ENCODE measurements around the gene CATSPERE. TPM values are rescaled to one million over a fixed set of nuclear protein-coding genes. Genes with fewer than 3 reads are reported as not detected.
"Not testable (repeated sequence)": the region's sequence is repeated elsewhere in the genome, so short reads cannot be mapped to it uniquely, and the experiment has no call there.

Gene CATSPERE
- total and polyA plus RNA-seq, 8 donors = 0.31 to 4.6 (median 0.63) TPM; not detected in 4

GRCh38 chr1:244576259-244576892 lies 115.3 kb downstream of the CATSPERE start:
- no peak for DNase-seq
- Histone ChIP-seq H3K27ac (no peak overlapping the region), H3K36me3 (peaks cover 0 to 25% (median 4%) of the 10 kb centered on the region in 4 donors), H3K4me3 (no peak overlapping the region), H3K4me1 (no peaks in the 10 kb centered on the region), H3K9me3 (peaks cover 25 to 67% (median 56%) of the 10 kb centered on the region in 4 donors), H3K27me3 (no peaks in the 10 kb centered on the region)
- WGBS, 5 donors = 94 to 99% (median 97%) methylated on average over 3 of the region's 3 CpGs
- intact Hi-C loops (cut with DNase I; ENCODE audit: low total_unique reads) = no loop called here
- TF ChIP-seq POLR2A (IDR thresholded peaks at IDR 0.05) (no peak), POLR2AphosphoS5 (IDR thresholded peaks at IDR 0.05) (no peak), EP300 (IDR thresholded peaks at IDR 0.05) (no peak), CTCF (IDR thresholded peaks at IDR 0.05) (no peak)

- H3K27ac ChIP-seq; H3K4me1 ChIP-seq; DNase-seq; intact Hi-C loops (cut with DNase I; ENCODE audit: low total_unique reads); H3K4me3 ChIP-seq; H3K27me3 ChIP-seq: not testable (repeated sequence)
- WGBS, 5 donors = 88 to 99% (median 94%) methylated on average over 7 of the region's 7 CpGs
- Histone ChIP-seq H3K36me3 (peaks cover 0 to 21% (median 4%) of the 10 kb centered on the region in 4 donors), H3K9me3 (peaks cover 19 to 52% (median 48%) of the 10 kb centered on the region in 4 donors)
Observed at GRCh38 chr1:244578205-244578604, 117.1 kb downstream of the CATSPERE start.

- TF ChIP-seq POLR2AphosphoS5 (IDR thresholded peaks at IDR 0.05) (no peak), POLR2A (IDR thresholded peaks at IDR 0.05) (no peak), EP300 (IDR thresholded peaks at IDR 0.05) (no peak), CTCF (IDR thresholded peaks at IDR 0.05) (no peak)
Observed at GRCh38 chr1:244583358-244583982, 122.4 kb downstream of the CATSPERE start.

GRCh38 chr1:244585867-244586266 lies 124.8 kb downstream of the CATSPERE start:
- intact Hi-C loops (cut with DNase I; ENCODE audit: low total_unique reads) = no loop called here
- Histone ChIP-seq H3K4me1 (no peaks in the 10 kb centered on the region), H3K27ac (no peak overlapping the region), H3K36me3 (no peaks in the 10 kb centered on the region), H3K27me3 (no peaks in the 10 kb centered on the region), H3K9me3 (peaks cover 0 to 4% (median 2%) of the 10 kb centered on the region in 4 donors), H3K4me3 (no peak overlapping the region)
- WGBS, 5 donors = 92 to 98% (median 96%) methylated on average over 4 of the region's 4 CpGs
- no peak for TF ChIP-seq CTCF (IDR thresholded peaks at IDR 0.05)
- no peak for TF ChIP-seq POLR2A (IDR thresholded peaks at IDR 0.05)
- no peak for TF ChIP-seq POLR2AphosphoS5 (IDR thresholded peaks at IDR 0.05)
- DNase-seq = no peak

More at GRCh38 chr1:244583358-244583982, 122.4 kb downstream of the CATSPERE start:
- H3K4me3 ChIP-seq = no peak overlapping the region
- no peaks in the 10 kb centered on the region for H3K4me1 ChIP-seq
- WGBS, 5 donors = 74 to 88% (median 85%) methylated on average over 11 of the region's 11 CpGs
- intact Hi-C loops (cut with DNase I; ENCODE audit: low total_unique reads) = no loop called here
- no peaks in the 10 kb centered on the region for H3K36me3 ChIP-seq
- H3K27me3 ChIP-seq = no peaks in the 10 kb centered on the region
- no peak for DNase-seq
- no peaks in the 10 kb centered on the region for H3K9me3 ChIP-seq
- H3K27ac ChIP-seq = no peak overlapping the region

GRCh38 chr1:244590670-244591069 lies 129.6 kb downstream of the CATSPERE start:
- DNase-seq = no peak
- TF ChIP-seq CTCF (IDR thresholded peaks at IDR 0.05) (no peak), POLR2AphosphoS5 (IDR thresholded peaks at IDR 0.05) (no peak), POLR2A (IDR thresholded peaks at IDR 0.05) (no peak), EP300 (IDR thresholded peaks at IDR 0.05) (no peak)
- 89 to 98% (median 93%) methylated on average over 2 of the region's 2 CpGs for WGBS, 5 donors
- no peaks in the 10 kb centered on the region for H3K36me3 ChIP-seq
- H3K9me3 ChIP-seq = peaks cover 0 to 4% (median 2%) of the 10 kb centered on the region in 4 donors
- no peaks in the 10 kb centered on the region for H3K27me3 ChIP-seq
- H3K27ac ChIP-seq = no peak overlapping the region
- intact Hi-C loops (cut with DNase I; ENCODE audit: low total_unique reads) = no loop called here
- no peak overlapping the region for H3K4me3 ChIP-seq
- H3K4me1 ChIP-seq = no peaks in the 10 kb centered on the region
